ENCODE results near the gene DDX39B. TPM values are rescaled to one million over a fixed set of nuclear protein-coding genes. Genes with fewer than 3 reads are reported as not detected.
A peak's percentile ranks its signal among the peaks of the same experiment; 100 is the strongest.
"Not testable (repeated sequence)": the region's sequence is repeated elsewhere in the genome, so short reads cannot be mapped to it uniquely, and the experiment has no call there.

The DDX39B gene
- total RNA-seq (100 to 1,000 TPM; 242 to 404 TPM), polyA plus RNA-seq (ENCODE audit: insufficient read length in 2 of 2) (100 to 1,000 TPM; 428 to 496 TPM)
- long read RNA-seq, donor 1, full-length matches to known transcripts: 71 of 171 reads
- long read RNA-seq, donor 1, partial matches to known transcripts: 100 of 171 reads
- long read RNA-seq, donor 1, other reads (novel, unspliced or antisense): 0 of 171 reads
- long read RNA-seq, donor 2, full-length matches to known transcripts: 28 of 46 reads
- long read RNA-seq, donor 2, partial matches to known transcripts: 18 of 46 reads
- long read RNA-seq, donor 2, other reads (novel, unspliced or antisense): 0 of 46 reads
- long read RNA-seq, donor 3, full-length matches to known transcripts: 38 of 44 reads
- long read RNA-seq, donor 3, partial matches to known transcripts: 6 of 44 reads
- long read RNA-seq, donor 3, other reads (novel, unspliced or antisense): 0 of 44 reads
- long read RNA-seq, donor 4, full-length matches to known transcripts: 81 of 187 reads
- long read RNA-seq, donor 4, partial matches to known transcripts: 106 of 187 reads
- long read RNA-seq, donor 4, other reads (novel, unspliced or antisense): 0 of 187 reads

- WGBS (ENCODE audit: insufficient coverage): under 1% methylated on average over 38 of the region's 43 CpGs
- H3K4me1 ChIP-seq (ENCODE audit: control insufficient read depth, insufficient read depth, low read length): peaks cover 42% of the 10 kb centered on the region
- H3K36me3 ChIP-seq (ENCODE audit: control insufficient read depth, insufficient read depth, low read length): peaks cover 33% of the 10 kb centered on the region
- no peaks in the 10 kb centered on the region for H3K27me3 ChIP-seq (ENCODE audit: control insufficient read depth, insufficient read depth, low read length)
- no peaks in the 10 kb centered on the region for H3K9me3 ChIP-seq (ENCODE audit: control insufficient read depth, insufficient read depth, low read length)
- H3K27ac ChIP-seq (ENCODE audit: low read depth, low read length): peak within 1 kb of the TSS; percentile 97
- H3K4me3 ChIP-seq (ENCODE audit: low read depth, low read length): peak within 1 kb of the TSS; percentile 95
- DNase-seq (ENCODE audit: low read depth in 4 of 6, low spot score in 6 of 6): peak; percentile 93 to 99 (median 97)
Observed at GRCh38 chr6:31541658-31542521, at the start of gene DDX39B. TSS of gene DDX39B (minus strand) at chr6:31542003. CDS start at chr6:31540532, 1,471 bp downstream.

DNA sequence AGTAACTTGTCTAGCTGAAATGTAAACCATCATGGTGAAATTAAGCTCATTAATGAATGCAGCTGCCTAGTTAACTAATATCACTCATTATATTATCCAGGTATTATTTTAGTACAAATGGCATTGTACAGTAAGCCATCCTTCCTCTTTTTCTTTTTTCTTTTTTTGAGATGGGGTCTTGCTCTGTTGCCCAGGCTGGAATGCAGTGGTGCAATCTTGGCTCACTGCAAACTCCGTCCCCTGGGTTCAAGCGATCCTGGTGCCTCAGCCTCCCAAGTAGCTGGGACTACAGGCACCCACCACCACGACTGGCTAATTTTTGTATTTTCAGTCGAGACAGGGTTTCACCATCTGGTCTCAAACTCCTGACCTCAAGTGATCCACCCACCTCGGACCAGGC, 48.9 kb upstream of the DDX39B start:
- not testable (repeated sequence) for H3K36me3 ChIP-seq (ENCODE audit: control insufficient read depth, insufficient read depth, low read length); H3K27me3 ChIP-seq (ENCODE audit: control insufficient read depth, insufficient read depth, low read length); H3K9me3 ChIP-seq (ENCODE audit: control insufficient read depth, insufficient read depth, low read length); H3K27ac ChIP-seq (ENCODE audit: low read depth, low read length); DNase-seq (ENCODE audit: low read depth in 4 of 6, low spot score in 6 of 6); H3K4me3 ChIP-seq (ENCODE audit: low read depth, low read length)
- WGBS (ENCODE audit: insufficient coverage): 89% methylated on average over 5 of the region's 5 CpGs
- H3K4me1 ChIP-seq (ENCODE audit: control insufficient read depth, insufficient read depth, low read length): peaks cover 23% of the 10 kb centered on the region

GRCh38 chr6:31588871-31589650, 47.3 kb upstream of the DDX39B start:
- H3K4me1 ChIP-seq (ENCODE audit: control insufficient read depth, insufficient read depth, low read length): peaks cover 23% of the 10 kb centered on the region
- 54% methylated on average over 8 of the region's 9 CpGs for WGBS (ENCODE audit: insufficient coverage)
- H3K9me3 ChIP-seq (ENCODE audit: control insufficient read depth, insufficient read depth, low read length): no peaks in the 10 kb centered on the region
- DNase-seq (ENCODE audit: low read depth in 4 of 6, low spot score in 6 of 6): no peak
- no peaks in the 10 kb centered on the region for H3K36me3 ChIP-seq (ENCODE audit: control insufficient read depth, insufficient read depth, low read length)
- no peaks in the 10 kb centered on the region for H3K27me3 ChIP-seq (ENCODE audit: control insufficient read depth, insufficient read depth, low read length)
- no peak overlapping the region for H3K4me3 ChIP-seq (ENCODE audit: low read depth, low read length)
- H3K27ac ChIP-seq (ENCODE audit: low read depth, low read length): no peak overlapping the region

DNA sequence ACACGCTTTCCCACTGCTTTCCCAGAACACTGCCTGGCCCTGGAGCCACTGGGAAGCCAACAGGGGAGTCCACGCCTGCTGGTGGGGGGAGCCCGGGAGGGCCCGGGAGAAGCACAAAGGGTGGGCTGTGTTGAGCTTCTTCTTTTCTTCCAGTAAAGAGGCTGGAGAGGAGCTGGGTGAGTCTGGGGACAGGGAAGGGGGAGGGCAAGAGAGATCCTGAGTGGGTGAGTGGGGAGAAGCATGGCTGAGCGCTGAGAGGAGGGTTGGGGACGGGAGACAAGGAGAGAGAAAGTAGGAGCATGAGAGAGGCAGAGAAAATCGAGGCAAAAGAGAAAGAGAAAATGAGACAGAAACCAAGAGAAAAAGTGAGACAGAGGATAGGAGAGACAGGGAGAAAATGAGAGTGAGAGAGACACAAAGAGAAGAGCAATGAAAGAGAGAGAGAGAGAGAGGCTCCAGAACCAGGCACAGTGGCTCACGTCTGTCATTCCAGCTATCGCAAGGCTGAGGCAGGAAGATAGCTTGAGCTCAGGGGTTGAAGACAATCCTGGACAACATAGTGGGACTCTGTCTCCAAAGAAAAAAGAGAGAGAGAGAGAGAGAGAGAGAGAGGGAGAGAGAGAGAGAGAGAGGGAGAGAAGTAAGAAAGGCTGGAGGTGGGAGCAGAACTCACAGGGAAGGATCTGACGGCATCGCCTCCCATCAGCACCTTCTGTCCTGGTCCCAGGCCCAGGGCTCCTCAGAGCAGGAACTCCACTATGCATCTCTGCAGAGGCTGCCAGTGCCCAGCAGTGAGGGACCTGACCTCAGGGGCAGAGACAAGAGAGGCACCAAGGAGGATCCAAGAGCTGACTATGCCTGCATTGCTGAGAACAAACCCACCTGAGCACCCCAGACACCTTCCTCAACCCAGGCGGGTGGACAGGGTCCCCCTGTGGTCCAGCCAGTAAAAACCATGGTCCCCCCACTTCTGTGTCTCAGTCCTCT, 46.3 kb upstream of the DDX39B start:
- 52% methylated on average over 11 of the region's 12 CpGs for WGBS (ENCODE audit: insufficient coverage)
- no peaks in the 10 kb centered on the region for H3K27me3 ChIP-seq (ENCODE audit: control insufficient read depth, insufficient read depth, low read length)
- peak in 2 of 6 donors; percentile 9 to 33 for DNase-seq (ENCODE audit: low read depth in 4 of 6, low spot score in 6 of 6)
- peak overlapping the region; percentile 16 for H3K4me3 ChIP-seq (ENCODE audit: low read depth, low read length)
- H3K36me3 ChIP-seq (ENCODE audit: control insufficient read depth, insufficient read depth, low read length): no peaks in the 10 kb centered on the region
- peaks cover 23% of the 10 kb centered on the region for H3K4me1 ChIP-seq (ENCODE audit: control insufficient read depth, insufficient read depth, low read length)
- no peaks in the 10 kb centered on the region for H3K9me3 ChIP-seq (ENCODE audit: control insufficient read depth, insufficient read depth, low read length)
- no peak overlapping the region for H3K27ac ChIP-seq (ENCODE audit: low read depth, low read length)

- DNase-seq (ENCODE audit: low read depth in 4 of 6, low spot score in 6 of 6): no peak
- no peaks in the 10 kb centered on the region for H3K9me3 ChIP-seq (ENCODE audit: control insufficient read depth, insufficient read depth, low read length)
- H3K27ac ChIP-seq (ENCODE audit: low read depth, low read length): no peak overlapping the region
- H3K27me3 ChIP-seq (ENCODE audit: control insufficient read depth, insufficient read depth, low read length): no peaks in the 10 kb centered on the region
- H3K4me1 ChIP-seq (ENCODE audit: control insufficient read depth, insufficient read depth, low read length): peaks cover 30% of the 10 kb centered on the region
- WGBS (ENCODE audit: insufficient coverage): 60% methylated on average over 8 of the region's 9 CpGs
- H3K36me3 ChIP-seq (ENCODE audit: control insufficient read depth, insufficient read depth, low read length): no peaks in the 10 kb centered on the region
- H3K4me3 ChIP-seq (ENCODE audit: low read depth, low read length): no peak overlapping the region
Observed at GRCh38 chr6:31586599-31587281, 44.9 kb upstream of the DDX39B start.

DNA sequence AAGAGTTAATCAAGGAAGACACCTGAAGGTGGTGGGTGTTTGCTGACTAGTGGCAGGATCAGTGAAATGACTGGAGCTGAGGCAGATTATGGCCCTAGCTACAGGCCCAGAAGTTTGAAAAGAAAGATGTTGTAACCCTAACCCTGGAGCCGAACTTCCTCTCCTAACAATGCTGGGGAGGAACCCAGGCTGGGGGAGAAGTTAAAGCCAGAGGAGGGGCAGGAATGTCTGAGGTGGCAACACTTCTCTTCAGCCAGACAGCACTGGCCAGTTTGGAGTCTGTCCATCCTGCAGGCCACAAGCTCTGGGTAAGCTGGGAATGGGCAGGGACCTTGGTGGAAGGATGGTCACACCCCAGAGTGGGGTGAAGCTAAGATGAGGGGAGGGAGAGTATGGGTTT, 44.2 kb upstream of the DDX39B start, which contains the start of gene LST1:
Gene LST1, plus strand, starts transcription at position 270 of the 400 bp plus-strand sequence. CDS start 1,023 bp downstream, outside the sequence.
- Histone ChIP-seq H3K4me1 (ENCODE audit: control insufficient read depth, insufficient read depth, low read length) (peaks cover 37% of the 10 kb centered on the region), H3K36me3 (ENCODE audit: control insufficient read depth, insufficient read depth, low read length) (no peaks in the 10 kb centered on the region), H3K27ac (ENCODE audit: low read depth, low read length) (no peak within 1 kb of the TSS), H3K27me3 (ENCODE audit: control insufficient read depth, insufficient read depth, low read length) (no peaks in the 10 kb centered on the region), H3K4me3 (ENCODE audit: low read depth, low read length) (no peak within 1 kb of the TSS), H3K9me3 (ENCODE audit: control insufficient read depth, insufficient read depth, low read length) (no peaks in the 10 kb centered on the region)
- WGBS (ENCODE audit: insufficient coverage): no CpG with 5 or more reads among the region's 1 CpG
- no peak for DNase-seq (ENCODE audit: low read depth in 4 of 6, low spot score in 6 of 6)

DNA sequence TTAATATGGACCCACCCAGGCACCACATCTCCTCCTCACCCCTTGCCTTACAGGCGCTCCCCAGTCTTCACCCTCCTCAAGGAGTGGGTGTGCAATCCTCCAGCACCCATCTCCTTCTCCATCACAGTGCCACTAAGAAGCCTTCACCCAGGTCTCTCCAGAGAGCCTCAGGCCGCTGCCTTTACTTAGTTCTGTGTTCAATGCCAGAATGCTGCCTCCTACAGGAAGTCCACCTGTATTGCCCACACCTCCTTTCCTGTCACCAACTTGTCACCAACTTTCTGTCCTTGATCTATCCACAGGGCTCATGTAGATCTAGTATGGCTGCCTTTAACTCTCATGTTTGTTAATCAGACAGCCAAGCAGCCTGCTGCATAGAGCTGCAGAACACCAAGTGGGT, 43.7 kb upstream of the DDX39B start:
- peaks cover 2% of the 10 kb centered on the region for H3K27me3 ChIP-seq (ENCODE audit: control insufficient read depth, insufficient read depth, low read length)
- H3K27ac ChIP-seq (ENCODE audit: low read depth, low read length): no peak overlapping the region
- H3K36me3 ChIP-seq (ENCODE audit: control insufficient read depth, insufficient read depth, low read length): no peaks in the 10 kb centered on the region
- H3K4me1 ChIP-seq (ENCODE audit: control insufficient read depth, insufficient read depth, low read length): peaks cover 40% of the 10 kb centered on the region
- 55% methylated on average over 2 of the region's 2 CpGs for WGBS (ENCODE audit: insufficient coverage)
- H3K4me3 ChIP-seq (ENCODE audit: low read depth, low read length): no peak overlapping the region
- H3K9me3 ChIP-seq (ENCODE audit: control insufficient read depth, insufficient read depth, low read length): no peaks in the 10 kb centered on the region
- DNase-seq (ENCODE audit: low read depth in 4 of 6, low spot score in 6 of 6): no peak

DNA sequence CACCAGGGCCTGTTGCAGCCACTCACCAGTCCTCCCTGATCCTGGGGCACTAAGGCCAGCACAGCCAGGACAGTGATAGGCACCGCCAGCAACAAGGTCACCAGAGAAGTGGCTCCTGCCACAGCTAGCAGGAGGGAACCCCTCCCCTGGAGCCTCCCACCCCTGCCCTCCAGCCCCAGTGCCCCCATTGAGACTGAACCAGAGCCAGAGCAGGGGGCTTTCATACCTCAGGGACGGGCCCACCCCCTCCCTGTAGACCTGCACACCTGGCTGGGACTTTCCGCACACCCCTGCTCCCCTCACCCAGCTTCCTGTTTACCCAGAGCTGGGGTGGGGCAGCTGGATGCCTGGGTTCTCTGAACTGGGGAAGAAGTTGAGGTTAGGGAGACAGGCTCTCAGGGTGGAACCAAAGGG, 40.4 kb upstream of the DDX39B start, which contains the start of gene LTB:
Gene LTB, minus strand, starts transcription at position 195 of the 414 bp plus-strand sequence. Its CDS starts 7 bp downstream, at position 188.
- Histone ChIP-seq H3K9me3 (ENCODE audit: control insufficient read depth, insufficient read depth, low read length) (no peaks in the 10 kb centered on the region), H3K27ac (ENCODE audit: low read depth, low read length) (peak within 1 kb of the TSS; percentile 85), H3K27me3 (ENCODE audit: control insufficient read depth, insufficient read depth, low read length) (peaks cover 2% of the 10 kb centered on the region), H3K36me3 (ENCODE audit: control insufficient read depth, insufficient read depth, low read length) (no peaks in the 10 kb centered on the region), H3K4me1 (ENCODE audit: control insufficient read depth, insufficient read depth, low read length) (peaks cover 29% of the 10 kb centered on the region), H3K4me3 (ENCODE audit: low read depth, low read length) (peak within 1 kb of the TSS; percentile 88)
- WGBS (ENCODE audit: insufficient coverage): 88% methylated on average over 2 of the region's 3 CpGs
- DNase-seq (ENCODE audit: low read depth in 4 of 6, low spot score in 6 of 6): no peak
